K562 (cell line): ENCODE measurements around the gene NKG7. TPM values are rescaled to one million over a fixed set of nuclear protein-coding genes. Genes with fewer than 3 reads are reported as not detected.
A peak's percentile ranks its signal among the peaks of the same experiment; 100 is the strongest.

Source experiments
- ARID4B ChIP-seq: sonication (generic); formaldehyde crosslinking; IDR thresholded peaks from 2 replicates; pipeline ENCODE4 v1.8.0; 2022; ENCODE audit warnings: mild to moderate bottlenecking, missing genetic modification reagents
- ATF7 ChIP-seq: fragments of 450-650 bp; IDR thresholded peaks from 2 replicates; pipeline ENCODE4 v1.7.1; 2014; ENCODE audit warnings: mild to moderate bottlenecking, moderate library complexity
- EGR1 ChIP-seq: fragments of 450-650 bp; conservative IDR thresholded peaks from 2 replicates; pipeline ENCODE4 v1.6.1; 2017; ENCODE audit warnings: mild to moderate bottlenecking
- FOXJ3 ChIP-seq: sonication (generic); formaldehyde crosslinking; IDR thresholded peaks from 2 replicates; pipeline ENCODE4 v1.4.0; 2020; ENCODE audit warnings: mild to moderate bottlenecking, missing genetic modification reagents
- FOXK1 ChIP-seq: sonication (generic); formaldehyde crosslinking; IDR thresholded peaks from 2 replicates; pipeline ENCODE4 v1.8.0; 2022; ENCODE audit warnings: missing genetic modification reagents, mild to moderate bottlenecking, borderline replicate concordance
- FOXM1 ChIP-seq, 2 experiments: fragments of 450-650 bp in 1 of 2; sonication (generic) in 1 of 2; formaldehyde crosslinking in 1 of 2; IDR thresholded peaks; 2 replicates each; pipeline versions ENCODE4 v1.6.1 to v1.9.0; 2017 to 2022; ENCODE audit warnings: low read depth in 2 of 2, mild to moderate bottlenecking in 2 of 2, missing genetic modification reagents in 1 of 2, moderate library complexity in 1 of 2
- ID3 ChIP-seq, 2 experiments: fragments of 250-450 bp in 1 of 2; fragments of 450-650 bp in 1 of 2; sonication (Bioruptor Pico) in 1 of 2; IDR thresholded peaks; 2 replicates each; pipeline versions ENCODE4 v1.6.1 to v1.8.0; 2016 to 2021; ENCODE audit warnings: mild to moderate bottlenecking in 2 of 2, moderate library complexity in 2 of 2, missing compliant biosample characterization in 1 of 2, missing genetic modification characterization in 1 of 2
- KAT2B ChIP-seq: IDR thresholded peaks from one replicate; pipeline ENCODE4 v1.6.1; 2012; ENCODE audit warnings: low read depth, mild to moderate bottlenecking, control low read depth, inconsistent platforms, low read length, moderate library complexity
- NFRKB ChIP-seq: fragments of 450-650 bp; IDR thresholded peaks from 2 replicates; pipeline ENCODE4 v1.6.1; 2016; ENCODE audit warnings: low read depth
- PHF20 ChIP-seq: fragments of 450-650 bp; IDR thresholded peaks from 2 replicates; pipeline ENCODE4 v1.6.1; 2018; ENCODE audit not compliant: partially characterized antibody
- POLR3A ChIP-seq: IDR thresholded peaks from 2 replicates; pipeline ENCODE4 v1.6.1; 2011; ENCODE audit warnings: borderline replicate concordance, mild to moderate bottlenecking, moderate library complexity; ENCODE audit not compliant: insufficient read length, insufficient read depth; ENCODE audit errors: extremely low read depth
- TSHZ1 ChIP-seq: fragments of 250-450 bp; sonication (Bioruptor Pico); IDR thresholded peaks from 2 replicates; pipeline ENCODE4 v1.4.0; 2020; ENCODE audit warnings: mild to moderate bottlenecking, moderate library complexity
- ZBTB2 ChIP-seq: fragments of 450-650 bp; IDR thresholded peaks from 2 replicates; pipeline ENCODE4 v1.6.1; 2016; ENCODE audit warnings: antibody characterized with exemption
- ZNF764 ChIP-seq: fragments of 250-450 bp; sonication (Bioruptor Pico); IDR thresholded peaks from 2 replicates; pipeline ENCODE4 v1.4.0; 2020; ENCODE audit warnings: low read depth, mild to moderate bottlenecking, moderate library complexity
- polyA plus RNA-seq, 8 experiments: library from polyadenylated mRNA; depleted of rRNA in 4 of 8; stranded (reverse) in 5 of 8; unstranded in 3 of 8; fragments of >200 nt; fragmentation: Nextera tagmentation in 2 of 8; fragmentation: Illumina TruSeq in 1 of 8; extraction: Ambion mirVana in 2 of 8; extraction: Trizol in 1 of 8; gene quantifications; 2 replicates each; pipeline versions ENCODE4 v1.2.1 to v1.2.3, GENCODE V29; 2011 to 2014; ENCODE audit warnings: inconsistent platforms in 1 of 8, missing spikeins in 1 of 8
- total RNA-seq, 7 experiments: library from RNA; depleted of rRNA in 6 of 7; stranded (reverse); fragments of >200 nt in 6 of 7; fragmentation: Illumina TruSeq in 2 of 7; extraction: Trizol in 2 of 7; gene quantifications; 2 replicates each; pipeline versions ENCODE4 v1.2.1 to v1.2.3, GENCODE V29; 2011 to 2021; ENCODE audit warnings: low replicate concordance in 1 of 7

Gene NKG7
- total and polyA plus RNA-seq, 9 of the 15 experiments (the other 6 are each of a cell fraction or from before 2014, with no cell fraction given) = 0.30 to 0.70 (median 0.51) TPM; not detected in 2

DNA sequence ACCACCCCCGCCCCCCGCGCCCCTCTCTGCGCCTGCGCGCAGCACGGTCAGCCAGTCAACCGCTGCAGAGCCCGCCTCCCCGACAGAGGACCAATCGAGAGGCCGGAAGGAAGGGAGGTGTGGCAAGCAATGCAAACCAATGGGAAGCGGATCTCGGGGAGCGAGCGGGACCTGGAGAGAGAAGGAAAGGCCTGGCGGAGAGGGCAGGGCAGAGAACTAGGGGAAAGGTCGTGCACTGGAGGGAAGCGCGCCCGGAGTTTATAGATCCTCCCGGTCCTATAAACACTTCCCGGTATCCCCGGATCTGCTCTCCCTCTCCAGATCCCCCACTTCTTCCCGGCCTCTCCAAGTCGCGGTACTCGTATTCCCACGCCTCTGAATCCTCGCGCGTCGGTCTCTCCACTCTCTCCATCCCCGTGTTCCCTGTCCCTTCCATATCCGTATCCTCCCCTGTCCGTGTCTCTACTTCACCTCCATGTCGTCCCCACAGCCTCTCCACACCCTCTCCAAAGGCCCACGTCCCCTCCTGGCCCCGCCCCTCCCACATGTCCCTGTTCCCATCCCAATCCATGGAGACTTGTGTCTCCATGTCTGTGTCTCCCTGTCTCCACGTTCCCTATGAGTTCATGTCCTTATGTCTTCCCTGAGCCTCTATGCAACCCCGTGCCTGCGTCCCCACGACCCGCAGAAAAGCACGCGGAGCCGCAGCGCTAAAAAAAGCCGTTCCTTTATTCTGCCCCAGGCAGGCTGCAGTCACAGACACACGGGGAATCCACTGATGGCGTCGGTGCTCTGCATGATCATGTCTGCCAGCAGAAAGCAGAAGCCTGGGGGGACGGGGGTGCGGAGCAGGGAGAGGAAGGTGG, 5.8 kb downstream of the NKG7 start (continued):
- no peak for TF ChIP-seq TSHZ1 (CRISPR knock-in tag)
- no peak for TF ChIP-seq FOXJ3 (CRISPR knock-in tag)
- peak; percentile 62; the same call in 1 of the 2 replicates for TF ChIP-seq ATF7
- no peak; the same call in 1 of the 2 replicates for TF ChIP-seq EGR1
- TF ChIP-seq ZNF764 (CRISPR knock-in tag) = no peak
- no peak for TF ChIP-seq PHF20
- TF ChIP-seq ARID4B = no peak
- peak; percentile 44; the same call in 1 of the 2 replicates for TF ChIP-seq ZBTB2
- TF ChIP-seq POLR3A = no peak
- TF ChIP-seq KAT2B = no peak
- TF ChIP-seq NFRKB = no peak; the same call in none of the 2 replicates
- no peak for TF ChIP-seq ID3 (CRISPR knock-in tag; IDR thresholded peaks at IDR 0.05)
- no peak for TF ChIP-seq ID3 (tag; IDR thresholded peaks at IDR 0.05)
- no peak for TF ChIP-seq FOXM1 (IDR thresholded peaks at IDR 0.05; ENCODE audit: low read depth)
- 0 out of 2 replicates have a peak, but pooled peaks have one; percentile 19 for TF ChIP-seq FOXM1 (CRISPR knock-in tag; IDR thresholded peaks at IDR 0.05; ENCODE audit: low read depth)
- TF ChIP-seq FOXK1 (CRISPR knock-in tag) = peak; percentile 43; the same call in 1 of the 2 replicates
